GM10266 (cell line): Measurements from ENCODE around the gene THAP5.

Source experiments
- DNase-seq: peaks from one replicate; pipeline ENCODE4 v3.0.0; 2012; ENCODE audit errors: extremely low spot score
- CTCF ChIP-seq: IDR thresholded peaks from 2 replicates; pipeline ENCODE4 v1.5.1; 2012; ENCODE audit warnings: mild to moderate bottlenecking, low read depth; ENCODE audit not compliant: control insufficient read depth, insufficient read depth; ENCODE audit errors: missing control alignments

Gene THAP5

GRCh38 chr7:108529341-108529740, 40.2 kb downstream of the THAP5 start:
- DNase-seq = no peak

GRCh38 chr7:108528183-108528712, 41.3 kb downstream of the THAP5 start:
- TF ChIP-seq CTCF = no peak
- no peak for DNase-seq

More at GRCh38 chr7:108529341-108529740, 40.2 kb downstream of the THAP5 start:
- no peak for TF ChIP-seq CTCF

- no peak for TF ChIP-seq CTCF
- DNase-seq = no peak
Observed at GRCh38 chr7:108526768-108527017, 42.8 kb downstream of the THAP5 start.

- DNase-seq = peak; percentile 90
- no peak for TF ChIP-seq CTCF
Observed at GRCh38 chr7:108525985-108526767, 43.3 kb downstream of the THAP5 start, which contains the start of gene PNPLA8. Gene PNPLA8 (minus strand): TSS chr7:108526135. CDS start chr7:108515491, 10,644 bp downstream.

GRCh38 chr7:108525327-108525984, 44.0 kb downstream of the THAP5 start:
- DNase-seq = peak; percentile 68
- no peak for TF ChIP-seq CTCF

GRCh38 chr7:108522780-108523179, 46.7 kb downstream of the THAP5 start:
- TF ChIP-seq CTCF = no peak
- DNase-seq = no peak

GRCh38 chr7:108517951-108518350, 51.6 kb downstream of the THAP5 start:
- no peak for DNase-seq
- no peak for TF ChIP-seq CTCF
